SK-N-MC (cell line): ENCODE measurements around the gene ISG20L2.

Experiments
- EZH2 ChIP-seq: fragments of 200-600 bp; sonication (generic); IDR thresholded peaks from one replicate; pipeline ENCODE4 v1.6.1; 2017; ENCODE audit warnings: antibody characterized with exemption
- FOXP2 ChIP-seq: optimal IDR thresholded peaks from 2 replicates; pipeline ENCODE3; 2011; ENCODE audit warnings: mild to moderate bottlenecking, moderate library complexity; ENCODE audit not compliant: insufficient read depth; ENCODE audit errors: extremely low read length, control extremely low read depth

GRCh38 chr1:156692925-156693847, 35.4 kb downstream of the ISG20L2 start:
- TF ChIP-seq EZH2 (no peak), FOXP2 (no peak)
